ENCODE data around the gene TMEM167B. TPM values are rescaled to one million over a fixed set of nuclear protein-coding genes. Genes with fewer than 3 reads are reported as not detected.

Gene TMEM167B
- total and polyA plus RNA-seq, 2 experiments from 2014 or later, result 25.0 to 33.4 TPM

DNA sequence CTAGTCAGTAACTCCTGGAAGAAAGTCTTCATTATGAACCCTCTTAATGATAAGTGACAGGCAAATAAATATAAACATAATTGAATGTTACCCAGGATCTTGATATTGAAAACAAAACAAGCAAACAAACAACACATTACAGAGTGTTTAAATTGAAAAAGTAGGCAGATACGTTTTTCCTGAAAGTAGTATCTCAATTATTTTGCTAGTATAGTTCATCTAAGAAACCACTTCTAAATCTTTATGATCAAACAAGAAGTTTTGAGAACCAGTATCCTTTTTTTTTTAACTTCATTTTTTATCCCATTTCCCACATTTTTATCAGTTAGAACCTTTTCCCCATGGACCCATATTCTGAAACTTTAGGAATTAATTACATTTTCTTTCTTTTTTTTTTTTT, 45.0 kb upstream of the TMEM167B start:
- peaks cover 3% of the 10 kb centered on the region for H3K79me2 ChIP-seq
- H2AFZ ChIP-seq, result no peak overlapping the region
- no peaks in the 10 kb centered on the region for H3K9me2 ChIP-seq (replicated peaks; ENCODE audit: insufficient read depth)
- H4K20me1 ChIP-seq (ENCODE audit: insufficient read depth, poor library complexity, severe bottlenecking), result no peaks in the 10 kb centered on the region
- no peak overlapping the region for H3K4me3 ChIP-seq
- H3K4me1 ChIP-seq (ENCODE audit: insufficient read depth), result no peaks in the 10 kb centered on the region
- H3K27me3 ChIP-seq, result no peaks in the 10 kb centered on the region
- H3K36me3 ChIP-seq (replicated peaks; ENCODE audit: insufficient read depth, low read depth), result no peaks in the 10 kb centered on the region
- TF ChIP-seq EZH2 (IDR thresholded peaks at IDR 0.05; ENCODE audit: borderline replicate concordance) (no peak), EZH2phosphoT487 (IDR thresholded peaks at IDR 0.05; ENCODE audit: low read depth, severe bottlenecking, unreplicated experiment) (no peak)
- TF ChIP-seq, protein P1, sequence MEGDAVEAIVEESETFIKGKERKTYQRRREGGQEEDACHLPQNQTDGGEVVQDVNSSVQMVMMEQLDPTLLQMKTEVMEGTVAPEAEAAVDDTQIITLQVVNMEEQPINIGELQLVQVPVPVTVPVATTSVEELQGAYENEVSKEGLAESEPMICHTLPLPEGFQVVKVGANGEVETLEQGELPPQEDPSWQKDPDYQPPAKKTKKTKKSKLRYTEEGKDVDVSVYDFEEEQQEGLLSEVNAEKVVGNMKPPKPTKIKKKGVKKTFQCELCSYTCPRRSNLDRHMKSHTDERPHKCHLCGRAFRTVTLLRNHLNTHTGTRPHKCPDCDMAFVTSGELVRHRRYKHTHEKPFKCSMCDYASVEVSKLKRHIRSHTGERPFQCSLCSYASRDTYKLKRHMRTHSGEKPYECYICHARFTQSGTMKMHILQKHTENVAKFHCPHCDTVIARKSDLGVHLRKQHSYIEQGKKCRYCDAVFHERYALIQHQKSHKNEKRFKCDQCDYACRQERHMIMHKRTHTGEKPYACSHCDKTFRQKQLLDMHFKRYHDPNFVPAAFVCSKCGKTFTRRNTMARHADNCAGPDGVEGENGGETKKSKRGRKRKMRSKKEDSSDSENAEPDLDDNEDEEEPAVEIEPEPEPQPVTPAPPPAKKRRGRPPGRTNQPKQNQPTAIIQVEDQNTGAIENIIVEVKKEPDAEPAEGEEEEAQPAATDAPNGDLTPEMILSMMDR (IDR thresholded peaks at IDR 0.05; ENCODE audit: poor library complexity), result no peak
- no peak overlapping the region for H3K27ac ChIP-seq
- H3K9me3 ChIP-seq (ENCODE audit: low read depth), result no peaks in the 10 kb centered on the region
- no peak for DNase-seq (ENCODE audit: low spot score)
- WGBS (ENCODE audit: low lambda C conversion rate, missing lambda C conversion rate), result 82% methylated on average over 1 of the region's 1 CpG
- no peak overlapping the region for H3K4me2 ChIP-seq

DNA sequence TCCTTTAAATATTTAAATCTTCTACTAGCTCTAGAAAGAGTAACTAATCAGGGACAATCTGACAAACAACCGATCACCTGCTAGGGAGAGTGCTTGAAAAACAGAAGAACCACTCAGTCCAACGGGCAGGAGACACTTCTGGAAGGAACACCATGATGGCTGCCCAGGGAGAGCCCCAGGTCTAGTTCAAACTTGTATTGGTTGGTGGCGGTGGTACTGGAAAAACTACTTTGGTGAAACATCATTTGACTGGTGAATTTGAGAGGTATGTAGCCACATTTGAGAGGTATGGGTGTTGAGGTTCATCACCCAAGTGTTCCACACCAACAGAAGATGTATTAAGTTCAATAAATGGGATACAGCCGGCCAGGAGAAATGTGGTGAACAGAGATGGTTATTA, 43.9 kb upstream of the TMEM167B start:
- H3K4me2 ChIP-seq, result no peak overlapping the region
- no peak overlapping the region for H3K4me3 ChIP-seq
- no peaks in the 10 kb centered on the region for H3K4me1 ChIP-seq (ENCODE audit: insufficient read depth)
- TF ChIP-seq, protein P1 (IDR thresholded peaks at IDR 0.05; ENCODE audit: poor library complexity), result no peak
- no peak for TF ChIP-seq EZH2phosphoT487 (IDR thresholded peaks at IDR 0.05; ENCODE audit: low read depth, severe bottlenecking, unreplicated experiment)
- no peak for TF ChIP-seq EZH2 (IDR thresholded peaks at IDR 0.05; ENCODE audit: borderline replicate concordance)
- no peaks in the 10 kb centered on the region for H3K36me3 ChIP-seq (replicated peaks; ENCODE audit: insufficient read depth, low read depth)
- no peak overlapping the region for H3K27ac ChIP-seq
- no peaks in the 10 kb centered on the region for H3K9me2 ChIP-seq (replicated peaks; ENCODE audit: insufficient read depth)
- WGBS (ENCODE audit: low lambda C conversion rate, missing lambda C conversion rate), result 89% methylated on average over 4 of the region's 4 CpGs
- H3K9me3 ChIP-seq (ENCODE audit: low read depth), result no peaks in the 10 kb centered on the region
- H4K20me1 ChIP-seq (ENCODE audit: insufficient read depth, poor library complexity, severe bottlenecking), result no peaks in the 10 kb centered on the region
- H3K27me3 ChIP-seq, result no peaks in the 10 kb centered on the region
- no peaks in the 10 kb centered on the region for H3K79me2 ChIP-seq
- no peak for DNase-seq (ENCODE audit: low spot score)
- no peak overlapping the region for H2AFZ ChIP-seq

DNA sequence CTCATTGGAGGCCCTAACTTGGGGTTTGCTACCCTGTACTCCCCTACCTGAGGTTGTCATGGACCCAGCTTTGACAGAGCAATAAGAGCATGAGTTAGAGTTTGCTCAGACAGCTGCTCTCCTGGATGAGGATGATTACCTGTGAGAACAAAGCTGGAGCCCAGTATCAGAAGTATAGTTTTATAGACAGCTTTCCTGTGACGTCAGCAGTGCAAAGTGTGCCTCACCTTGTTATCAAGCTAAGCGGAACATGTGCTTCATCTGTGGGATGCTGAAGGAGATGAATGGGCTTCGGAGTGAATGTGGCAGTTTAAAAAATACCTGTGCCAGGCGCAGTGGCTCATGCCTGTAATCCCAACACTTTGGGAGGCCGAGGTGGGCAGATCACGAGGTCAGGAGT, 43.2 kb upstream of the TMEM167B start:
- H3K4me2 ChIP-seq, result no peak overlapping the region
- H3K9me2 ChIP-seq (replicated peaks; ENCODE audit: insufficient read depth), result no peaks in the 10 kb centered on the region
- no peaks in the 10 kb centered on the region for H3K79me2 ChIP-seq
- TF ChIP-seq EZH2phosphoT487 (IDR thresholded peaks at IDR 0.05; ENCODE audit: low read depth, severe bottlenecking, unreplicated experiment) (no peak), EZH2 (IDR thresholded peaks at IDR 0.05; ENCODE audit: borderline replicate concordance) (no peak)
- TF ChIP-seq, protein P1 (IDR thresholded peaks at IDR 0.05; ENCODE audit: poor library complexity), result no peak
- H3K27ac ChIP-seq, result no peak overlapping the region
- no peaks in the 10 kb centered on the region for H3K9me3 ChIP-seq (ENCODE audit: low read depth)
- no peak overlapping the region for H2AFZ ChIP-seq
- H4K20me1 ChIP-seq (ENCODE audit: insufficient read depth, poor library complexity, severe bottlenecking), result no peaks in the 10 kb centered on the region
- WGBS (ENCODE audit: low lambda C conversion rate, missing lambda C conversion rate), result 91% methylated on average over 6 of the region's 6 CpGs
- H3K4me3 ChIP-seq, result no peak overlapping the region
- no peak for DNase-seq (ENCODE audit: low spot score)
- H3K36me3 ChIP-seq (replicated peaks; ENCODE audit: insufficient read depth, low read depth), result no peaks in the 10 kb centered on the region
- H3K27me3 ChIP-seq, result no peaks in the 10 kb centered on the region
- H3K4me1 ChIP-seq (ENCODE audit: insufficient read depth), result no peaks in the 10 kb centered on the region

DNA sequence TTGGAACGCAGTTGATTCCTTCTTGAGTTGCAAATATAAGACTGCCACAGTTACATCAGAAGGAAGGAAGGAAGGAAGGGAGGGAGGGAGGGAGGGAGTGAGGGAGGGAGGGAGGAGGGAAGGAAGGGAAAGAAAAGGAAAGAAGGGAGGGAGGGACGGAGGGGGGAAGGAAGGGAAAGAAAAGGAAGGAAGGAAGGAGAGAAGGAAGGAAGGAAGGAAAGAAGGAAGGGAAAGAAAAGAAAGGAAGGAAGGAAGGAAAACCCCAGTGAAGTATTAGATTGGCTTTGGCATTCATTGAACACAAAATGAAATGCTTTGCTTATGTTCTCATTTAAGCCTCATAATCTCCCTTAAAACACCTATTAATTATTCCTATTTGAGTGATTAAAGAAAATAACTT, 42.2 kb upstream of the TMEM167B start:
- Histone ChIP-seq H3K27ac (no peak overlapping the region), H4K20me1 (ENCODE audit: insufficient read depth, poor library complexity, severe bottlenecking) (no peaks in the 10 kb centered on the region), H3K27me3 (no peaks in the 10 kb centered on the region), H3K4me3 (no peak overlapping the region), H3K9me2 (replicated peaks; ENCODE audit: insufficient read depth) (no peaks in the 10 kb centered on the region), H2AFZ (no peak overlapping the region), H3K79me2 (no peaks in the 10 kb centered on the region), H3K36me3 (replicated peaks; ENCODE audit: insufficient read depth, low read depth) (no peaks in the 10 kb centered on the region), H3K9me3 (ENCODE audit: low read depth) (no peaks in the 10 kb centered on the region), H3K4me2 (no peak overlapping the region), H3K4me1 (ENCODE audit: insufficient read depth) (no peaks in the 10 kb centered on the region)
- TF ChIP-seq, protein P1 (IDR thresholded peaks at IDR 0.05; ENCODE audit: poor library complexity), result no peak
- TF ChIP-seq EZH2phosphoT487 (IDR thresholded peaks at IDR 0.05; ENCODE audit: low read depth, severe bottlenecking, unreplicated experiment) (no peak), EZH2 (IDR thresholded peaks at IDR 0.05; ENCODE audit: borderline replicate concordance) (no peak)
- WGBS (ENCODE audit: low lambda C conversion rate, missing lambda C conversion rate), result 57% methylated on average over 1 of the region's 2 CpGs
- DNase-seq (ENCODE audit: low spot score), result no peak
